HepG2 (cell line): ENCODE results near the gene SLC25A38. TPM values are rescaled to one million over a fixed set of nuclear protein-coding genes. Genes with fewer than 3 reads are reported as not detected.

ENCODE experiments used
- BHLHE40 ChIP-seq: IDR thresholded peaks from 2 replicates; pipeline ENCODE4 v1.6.1; 2011; ENCODE audit warnings: low read length, improper control_type of control experiment
- CHD4 ChIP-seq: fragments of 200-600 bp; sonication (generic); IDR thresholded peaks from 2 replicates; pipeline ENCODE4 v1.7.0; 2017; ENCODE audit warnings: mild to moderate bottlenecking, low read length, borderline replicate concordance
- HDAC6 ChIP-seq: fragments of 200-600 bp; sonication (generic); IDR thresholded peaks from 2 replicates; pipeline ENCODE4 v1.7.0; 2017; ENCODE audit warnings: mild to moderate bottlenecking, antibody characterized with exemption, low read length, low read depth
- HINFP ChIP-seq: sonication (generic); formaldehyde crosslinking; IDR thresholded peaks from 2 replicates; pipeline ENCODE4 v1.4.0; 2020; ENCODE audit warnings: low read depth, mild to moderate bottlenecking, missing genetic modification reagents
- MAFF ChIP-seq: IDR thresholded peaks from 2 replicates; pipeline ENCODE4 v1.6.1; 2011; ENCODE audit warnings: low read depth, low read length, improper control_type of control experiment
- MEIS1 ChIP-seq: sonication (generic); formaldehyde crosslinking; IDR thresholded peaks from 2 replicates; pipeline ENCODE4 v1.9.0; 2021; ENCODE audit warnings: mild to moderate bottlenecking, missing genetic modification reagents, moderate library complexity, borderline replicate concordance
- MLLT10 ChIP-seq: sonication (generic); formaldehyde crosslinking; IDR thresholded peaks from 2 replicates; pipeline ENCODE4 v1.4.0; 2020; ENCODE audit warnings: missing genetic modification reagents
- MTA3 ChIP-seq: sonication (generic); formaldehyde crosslinking; IDR thresholded peaks from 2 replicates; pipeline ENCODE4 v1.4.0; 2020; ENCODE audit warnings: missing genetic modification reagents
- NCOR1 ChIP-seq: fragments of 200-600 bp; sonication (generic); IDR thresholded peaks from 2 replicates; pipeline ENCODE4 v1.7.0; 2017; ENCODE audit warnings: antibody characterized with exemption, low read length, borderline replicate concordance
- PCBP1 ChIP-seq: fragments of 200-400 bp; formaldehyde crosslinking; IDR thresholded peaks from 2 replicates; pipeline ENCODE4 v1.6.1; 2017; ENCODE audit warnings: mild to moderate bottlenecking, low read depth, low read length, borderline replicate concordance
- ZNF10 ChIP-seq: sonication (generic); formaldehyde crosslinking; IDR thresholded peaks from 2 replicates; pipeline ENCODE4 v1.4.0; 2020; ENCODE audit warnings: mild to moderate bottlenecking, low read depth, missing genetic modification reagents, borderline replicate concordance
- ZNF331 ChIP-seq: sonication (generic); formaldehyde crosslinking; IDR thresholded peaks from 2 replicates; pipeline ENCODE4 v1.4.0; 2020; ENCODE audit warnings: missing genetic modification reagents
- ZNF383 ChIP-seq: sonication (generic); formaldehyde crosslinking; IDR thresholded peaks from 2 replicates; pipeline ENCODE4 v1.4.0; 2020; ENCODE audit warnings: missing genetic modification reagents, mild to moderate bottlenecking, borderline replicate concordance
- ZNF749 ChIP-seq: sonication (generic); formaldehyde crosslinking; IDR thresholded peaks from 2 replicates; pipeline ENCODE4 v1.8.0; 2022; ENCODE audit warnings: mild to moderate bottlenecking, missing genetic modification reagents, moderate library complexity, borderline replicate concordance
- ZNF792 ChIP-seq: IDR thresholded peaks from 2 replicates; pipeline ENCODE4 v1.6.1; 2016
- ZSCAN25 ChIP-seq: sonication (generic); formaldehyde crosslinking; IDR thresholded peaks from 2 replicates; pipeline ENCODE4 v1.8.0; 2022; ENCODE audit warnings: mild to moderate bottlenecking, missing genetic modification reagents
- polyA plus RNA-seq, 8 experiments: library from polyadenylated mRNA; depleted of rRNA in 3 of 8; stranded (reverse) in 7 of 8; unstranded in 1 of 8; fragments of >200 nt; fragmentation: Illumina TruSeq in 4 of 8; extraction: Trizol in 4 of 8; gene quantifications; 2 replicates each; pipeline versions ENCODE4 v1.2.1 to v1.2.3, GENCODE V29; 2011 to 2016; ENCODE audit warnings: low read depth in 4 of 8, missing spikeins in 1 of 8, mixed read lengths in 1 of 8; ENCODE audit not compliant: insufficient read depth in 1 of 8
- total RNA-seq, 5 experiments: library from RNA; depleted of rRNA; stranded (reverse); fragments of >200 nt; fragmentation: Illumina TruSeq; extraction: Trizol; gene quantifications; 2 replicates each; pipeline ENCODE4 v1.2.3, GENCODE V29; 2016; ENCODE audit warnings: low read depth in 1 of 5
- TF ChIP-seq, protein P1 (sequence below): sonication (generic); formaldehyde crosslinking; IDR thresholded peaks from 2 replicates; pipeline ENCODE4 v1.5.1; 2020; ENCODE audit warnings: missing genetic modification reagents, mild to moderate bottlenecking, borderline replicate concordance
- TF ChIP-seq, protein P2 (sequence below): sonication (generic); formaldehyde crosslinking; IDR thresholded peaks from 2 replicates; pipeline ENCODE4 v1.4.0; 2020; ENCODE audit warnings: missing genetic modification reagents
- TF ChIP-seq, protein P3 (sequence below): sonication (generic); formaldehyde crosslinking; IDR thresholded peaks from 2 replicates; pipeline ENCODE4 v1.5.0; 2020; ENCODE audit warnings: mild to moderate bottlenecking, missing genetic modification reagents

The SLC25A38 gene
- total and polyA plus RNA-seq, 2 of the 13 experiments (the other 11 are each of a cell fraction or from before 2014, with no cell fraction given) = 32.5 to 35.4 TPM

- TF ChIP-seq HINFP (CRISPR knock-in tag) = no peak
- peak; percentile 18; the same call in 1 of the 2 replicates for TF ChIP-seq ZNF383
- TF ChIP-seq CHD4 = no peak
- TF ChIP-seq NCOR1 = no peak
- TF ChIP-seq, protein P1, sequence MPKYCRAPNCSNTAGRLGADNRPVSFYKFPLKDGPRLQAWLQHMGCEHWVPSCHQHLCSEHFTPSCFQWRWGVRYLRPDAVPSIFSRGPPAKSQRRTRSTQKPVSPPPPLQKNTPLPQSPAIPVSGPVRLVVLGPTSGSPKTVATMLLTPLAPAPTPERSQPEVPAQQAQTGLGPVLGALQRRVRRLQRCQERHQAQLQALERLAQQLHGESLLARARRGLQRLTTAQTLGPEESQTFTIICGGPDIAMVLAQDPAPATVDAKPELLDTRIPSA (CRISPR knock-in tag) = no peak
- no peak for TF ChIP-seq MLLT10 (CRISPR knock-in tag)
- TF ChIP-seq, protein P2, sequence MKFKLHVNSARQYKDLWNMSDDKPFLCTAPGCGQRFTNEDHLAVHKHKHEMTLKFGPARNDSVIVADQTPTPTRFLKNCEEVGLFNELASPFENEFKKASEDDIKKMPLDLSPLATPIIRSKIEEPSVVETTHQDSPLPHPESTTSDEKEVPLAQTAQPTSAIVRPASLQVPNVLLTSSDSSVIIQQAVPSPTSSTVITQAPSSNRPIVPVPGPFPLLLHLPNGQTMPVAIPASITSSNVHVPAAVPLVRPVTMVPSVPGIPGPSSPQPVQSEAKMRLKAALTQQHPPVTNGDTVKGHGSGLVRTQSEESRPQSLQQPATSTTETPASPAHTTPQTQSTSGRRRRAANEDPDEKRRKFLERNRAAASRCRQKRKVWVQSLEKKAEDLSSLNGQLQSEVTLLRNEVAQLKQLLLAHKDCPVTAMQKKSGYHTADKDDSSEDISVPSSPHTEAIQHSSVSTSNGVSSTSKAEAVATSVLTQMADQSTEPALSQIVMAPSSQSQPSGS (CRISPR knock-in tag) = no peak
- TF ChIP-seq MTA3 (CRISPR knock-in tag) = no peak
- peak; percentile 32; the same call in 1 of the 2 replicates for TF ChIP-seq ZNF331
- no peak; the same call in 1 of the 2 replicates for TF ChIP-seq MEIS1 (CRISPR knock-in tag)
- no peak for TF ChIP-seq ZNF10
- no peak for TF ChIP-seq HDAC6
- TF ChIP-seq, protein P3, sequence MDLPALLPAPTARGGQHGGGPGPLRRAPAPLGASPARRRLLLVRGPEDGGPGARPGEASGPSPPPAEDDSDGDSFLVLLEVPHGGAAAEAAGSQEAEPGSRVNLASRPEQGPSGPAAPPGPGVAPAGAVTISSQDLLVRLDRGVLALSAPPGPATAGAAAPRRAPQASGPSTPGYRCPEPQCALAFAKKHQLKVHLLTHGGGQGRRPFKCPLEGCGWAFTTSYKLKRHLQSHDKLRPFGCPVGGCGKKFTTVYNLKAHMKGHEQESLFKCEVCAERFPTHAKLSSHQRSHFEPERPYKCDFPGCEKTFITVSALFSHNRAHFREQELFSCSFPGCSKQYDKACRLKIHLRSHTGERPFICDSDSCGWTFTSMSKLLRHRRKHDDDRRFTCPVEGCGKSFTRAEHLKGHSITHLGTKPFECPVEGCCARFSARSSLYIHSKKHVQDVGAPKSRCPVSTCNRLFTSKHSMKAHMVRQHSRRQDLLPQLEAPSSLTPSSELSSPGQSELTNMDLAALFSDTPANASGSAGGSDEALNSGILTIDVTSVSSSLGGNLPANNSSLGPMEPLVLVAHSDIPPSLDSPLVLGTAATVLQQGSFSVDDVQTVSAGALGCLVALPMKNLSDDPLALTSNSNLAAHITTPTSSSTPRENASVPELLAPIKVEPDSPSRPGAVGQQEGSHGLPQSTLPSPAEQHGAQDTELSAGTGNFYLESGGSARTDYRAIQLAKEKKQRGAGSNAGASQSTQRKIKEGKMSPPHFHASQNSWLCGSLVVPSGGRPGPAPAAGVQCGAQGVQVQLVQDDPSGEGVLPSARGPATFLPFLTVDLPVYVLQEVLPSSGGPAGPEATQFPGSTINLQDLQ (CRISPR knock-in tag) = no peak
- TF ChIP-seq ZSCAN25 (CRISPR knock-in tag) = no peak
- 0 out of 2 replicates have a peak, but pooled peaks have one; percentile 15 for TF ChIP-seq PCBP1
- TF ChIP-seq ZNF792 (CRISPR knock-in tag) = no peak
- no peak for TF ChIP-seq BHLHE40
- TF ChIP-seq MAFF = no peak
- peak; percentile 49; the same call in 1 of the 2 replicates for TF ChIP-seq ZNF749 (CRISPR knock-in tag)
Measured at GRCh38 chr3:39383881-39384664, 903 bp downstream of the SLC25A38 start (continued).
